Astrocyte of the hippocampus (primary cell): ENCODE measurements around the gene UCN.
A peak's percentile ranks its signal among the peaks of the same experiment; 100 is the strongest.
"Not testable (repeated sequence)": the region's sequence is repeated elsewhere in the genome, so short reads cannot be mapped to it uniquely, and the experiment has no call there.

Source experiments
- DNase-seq: peaks from one replicate; pipeline ENCODE4 v3.0.0; 2011; ENCODE audit warnings: low read depth, low spot score

Gene UCN

DNA sequence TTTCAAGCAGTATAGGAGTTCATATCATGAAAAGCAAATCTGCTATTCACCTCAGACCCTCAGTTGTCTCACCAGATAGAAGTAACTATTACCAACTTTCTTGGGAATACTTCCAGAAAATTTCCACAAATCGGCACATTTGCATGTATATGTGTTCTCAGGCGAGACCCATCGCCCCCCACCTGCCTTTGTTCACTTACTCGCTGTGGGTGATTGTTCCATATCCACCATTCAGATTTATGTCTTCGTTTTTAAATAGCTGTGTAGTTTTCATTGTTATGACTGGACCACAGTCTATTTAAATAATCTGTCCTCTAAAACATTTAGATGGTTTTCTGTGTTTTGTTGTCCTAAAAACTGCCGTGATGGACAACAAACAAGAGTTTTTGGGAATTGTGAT lies 22.8 kb downstream of the UCN start:
- DNase-seq, result no peak

DNA sequence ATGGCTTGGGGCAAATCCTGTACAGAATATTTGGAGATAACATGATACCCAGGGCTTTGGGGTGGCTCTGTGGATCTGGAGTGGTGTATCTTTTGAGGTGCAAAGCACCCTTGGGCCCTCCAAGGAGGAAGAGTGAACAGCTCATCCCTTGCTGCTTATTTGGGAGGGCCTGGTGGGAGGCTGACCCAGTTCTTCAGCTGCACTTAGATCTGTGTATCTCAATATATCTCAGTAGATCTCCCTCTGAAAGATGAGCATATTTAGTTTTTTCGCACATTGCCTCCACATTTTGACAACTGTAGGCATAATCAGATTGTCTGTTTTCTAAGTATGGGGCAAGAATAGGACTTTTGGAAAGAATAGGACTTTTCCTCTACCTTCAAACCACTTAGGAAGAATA lies 23.2 kb downstream of the UCN start:
- no peak for DNase-seq

GRCh38 chr2:27282892-27283291 lies 25.4 kb downstream of the UCN start:
- DNase-seq, result peak; percentile 59

DNA sequence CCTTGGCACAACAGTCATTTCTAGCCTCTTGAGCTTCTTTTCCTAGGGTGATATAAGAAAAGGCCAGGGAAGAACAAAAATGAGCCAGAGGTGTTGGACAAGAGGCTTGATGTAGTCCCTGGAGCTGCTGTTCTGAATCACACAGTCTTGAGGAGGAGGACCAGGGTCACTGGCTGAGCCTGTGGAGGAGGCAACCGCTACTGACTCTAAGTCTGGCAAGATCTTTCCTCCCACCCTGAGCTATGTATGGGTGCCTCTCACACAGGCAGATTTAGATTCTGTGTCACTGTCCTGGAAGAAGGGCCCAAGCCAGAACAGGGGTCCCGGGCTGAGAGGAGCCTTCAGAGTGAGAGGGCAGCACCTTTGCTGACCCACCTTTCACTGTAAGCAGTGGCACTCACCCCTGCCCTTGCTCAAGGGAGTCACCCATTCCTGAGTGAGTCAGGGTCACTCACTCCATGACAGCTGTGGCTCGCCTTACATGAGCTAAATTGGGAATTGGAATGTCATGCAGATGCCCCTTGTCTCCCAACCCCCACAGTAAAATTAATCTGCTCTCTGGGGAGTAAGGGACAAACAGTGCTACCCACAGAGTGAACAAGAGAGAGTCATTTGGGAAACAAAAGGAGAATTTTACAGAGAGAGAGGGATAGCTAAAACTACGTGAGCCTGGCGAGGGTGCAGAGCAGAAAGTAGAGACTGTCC lies 26.2 kb downstream of the UCN start, which contains the start of gene TRIM54:
Gene TRIM54, plus strand, starts transcription at position 575 of the 705 bp plus-strand sequence. CDS start 303 bp downstream, outside the sequence.
- DNase-seq, result no peak

DNA sequence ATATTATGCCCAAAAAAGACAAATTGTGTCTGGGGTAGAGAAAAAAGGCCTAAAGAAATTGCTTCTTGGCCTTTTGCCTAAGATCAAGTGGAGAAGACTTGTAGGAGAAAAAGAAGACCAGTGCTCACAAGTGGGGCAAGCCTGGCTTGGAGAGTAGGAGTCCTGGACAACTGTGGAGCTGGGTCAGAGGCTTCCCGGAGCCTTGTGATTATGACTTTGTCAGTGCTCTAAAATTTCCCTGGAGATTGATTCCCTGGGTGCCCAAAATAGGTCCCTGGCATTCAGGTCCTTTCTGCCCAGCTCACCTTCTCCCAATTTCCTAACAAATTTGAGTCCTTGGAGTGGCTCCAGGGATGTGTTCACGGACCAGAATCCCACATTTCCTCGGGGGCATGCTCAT lies 26.8 kb downstream of the UCN start:
- no peak for DNase-seq

DNA sequence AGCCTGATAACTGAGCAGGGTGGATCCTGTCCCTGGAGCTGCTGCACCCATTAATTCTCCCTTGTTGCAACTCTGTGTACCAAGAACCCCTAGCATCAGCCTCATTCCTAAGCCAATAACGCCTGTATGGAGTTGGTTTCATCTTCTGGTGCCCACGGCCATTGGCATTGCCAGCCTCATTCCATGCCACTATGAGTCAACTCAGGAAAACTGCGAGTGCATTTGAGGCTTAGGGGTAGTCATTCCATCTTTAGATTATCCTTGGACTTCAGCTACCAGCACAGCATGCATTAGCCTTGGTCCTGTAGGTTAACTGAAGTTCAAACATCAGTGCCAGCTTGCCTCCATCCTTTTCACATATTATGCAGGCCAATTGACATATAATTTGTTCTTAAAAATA lies 27.4 kb downstream of the UCN start:
- no peak for DNase-seq

- no peak for DNase-seq
These were observed 30.2 kb downstream of the UCN start for GRCh38 chr2:27278010-27278409.

DNA sequence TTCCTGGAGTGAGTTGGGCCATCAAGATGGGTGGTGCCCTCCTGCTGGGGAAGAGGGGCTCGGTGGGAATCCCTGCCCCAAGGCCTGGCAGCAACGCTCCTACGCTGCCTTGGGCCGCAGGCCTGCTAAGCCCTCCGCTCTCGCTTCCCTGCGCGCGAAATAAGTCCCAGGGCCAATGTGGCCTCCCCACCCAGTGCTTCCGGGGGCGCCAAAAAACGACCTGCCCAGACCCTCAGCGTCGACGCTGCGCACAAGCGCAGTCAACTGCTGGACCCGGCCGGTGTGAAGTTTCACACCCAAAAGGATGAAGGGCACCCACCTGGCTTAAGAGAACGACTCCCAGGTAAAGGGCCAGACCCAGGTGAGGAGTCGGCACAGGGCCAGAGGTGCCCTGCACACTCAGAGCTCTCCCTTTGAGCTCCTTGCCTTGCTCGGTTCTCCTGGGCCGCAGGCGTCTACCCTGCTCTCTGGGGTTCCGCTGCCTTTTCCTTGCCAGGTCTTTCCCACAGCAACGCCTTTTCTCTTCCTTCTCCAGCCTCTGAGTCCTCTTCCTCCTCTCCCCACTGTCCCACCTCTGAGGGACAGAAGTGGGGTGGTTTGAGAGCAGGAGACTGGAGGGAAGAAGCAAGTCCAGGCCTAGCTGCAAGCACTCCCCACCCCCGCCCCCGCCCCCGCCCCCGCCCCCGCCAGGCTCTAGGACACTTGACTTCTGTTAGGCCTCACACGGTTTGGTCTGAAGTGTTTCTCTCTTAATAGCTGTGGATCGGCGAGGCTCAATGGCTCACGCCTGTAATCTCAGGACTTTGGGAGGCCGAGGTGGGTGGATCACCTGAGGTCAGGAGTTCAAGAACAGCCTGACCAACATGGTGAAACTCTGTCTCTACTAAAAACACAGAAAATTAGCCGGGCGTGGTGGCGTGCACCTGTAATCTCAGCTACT lies 32.8 kb downstream of the UCN start, which contains the start of gene DNAJC5G:
Gene DNAJC5G, plus strand, starts transcription at position 223 of the 940 bp plus-strand sequence. CDS start 1,296 bp downstream, outside the sequence.
- DNase-seq, result no peak

DNA sequence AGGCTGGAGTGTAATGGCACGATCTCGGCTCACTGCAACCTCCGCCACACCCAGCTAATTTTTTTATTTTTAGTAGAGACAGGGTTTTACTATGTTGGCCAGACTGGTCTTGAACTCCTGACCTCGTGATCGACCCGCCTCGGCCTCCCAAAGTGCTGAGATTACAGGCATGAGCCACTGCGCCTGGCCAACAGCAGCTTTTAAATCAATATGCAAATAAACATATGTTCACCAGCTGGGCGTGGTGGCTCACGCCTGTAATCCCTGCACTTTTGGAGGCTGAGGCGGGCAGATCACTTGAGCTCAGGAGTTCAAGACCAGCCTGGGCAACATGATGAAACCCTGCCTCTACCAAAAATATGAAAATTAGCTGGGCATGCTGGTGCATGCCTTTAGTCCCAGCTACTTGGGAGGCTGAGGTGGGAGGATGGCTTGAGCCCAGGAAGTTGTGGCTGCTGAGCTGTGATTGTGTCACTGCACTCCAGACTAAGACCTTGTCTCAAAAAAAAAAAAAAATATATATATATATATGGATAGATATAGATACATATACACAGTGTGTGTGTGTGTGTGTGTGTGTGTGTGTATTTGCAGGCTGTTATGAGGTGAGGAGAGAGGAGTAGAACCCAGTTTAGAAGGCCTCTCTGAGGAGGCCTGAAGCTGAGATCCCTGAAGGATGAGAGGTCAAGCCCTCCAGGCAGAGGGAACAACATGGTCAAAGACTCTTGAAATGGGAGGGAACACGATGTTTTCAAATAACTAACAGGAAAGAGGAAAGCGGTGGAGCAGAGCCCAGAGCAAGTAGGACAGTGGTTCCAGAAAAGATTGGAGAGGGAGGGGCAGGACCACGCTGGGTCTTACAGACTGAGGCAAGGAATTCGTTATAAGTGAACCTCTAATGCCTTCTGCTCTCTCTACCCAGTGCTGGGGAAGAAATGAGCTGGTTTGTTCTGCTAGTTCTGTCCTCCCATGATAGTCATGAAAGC lies 35.4 kb downstream of the UCN start:
- not testable (repeated sequence) for DNase-seq

DNA sequence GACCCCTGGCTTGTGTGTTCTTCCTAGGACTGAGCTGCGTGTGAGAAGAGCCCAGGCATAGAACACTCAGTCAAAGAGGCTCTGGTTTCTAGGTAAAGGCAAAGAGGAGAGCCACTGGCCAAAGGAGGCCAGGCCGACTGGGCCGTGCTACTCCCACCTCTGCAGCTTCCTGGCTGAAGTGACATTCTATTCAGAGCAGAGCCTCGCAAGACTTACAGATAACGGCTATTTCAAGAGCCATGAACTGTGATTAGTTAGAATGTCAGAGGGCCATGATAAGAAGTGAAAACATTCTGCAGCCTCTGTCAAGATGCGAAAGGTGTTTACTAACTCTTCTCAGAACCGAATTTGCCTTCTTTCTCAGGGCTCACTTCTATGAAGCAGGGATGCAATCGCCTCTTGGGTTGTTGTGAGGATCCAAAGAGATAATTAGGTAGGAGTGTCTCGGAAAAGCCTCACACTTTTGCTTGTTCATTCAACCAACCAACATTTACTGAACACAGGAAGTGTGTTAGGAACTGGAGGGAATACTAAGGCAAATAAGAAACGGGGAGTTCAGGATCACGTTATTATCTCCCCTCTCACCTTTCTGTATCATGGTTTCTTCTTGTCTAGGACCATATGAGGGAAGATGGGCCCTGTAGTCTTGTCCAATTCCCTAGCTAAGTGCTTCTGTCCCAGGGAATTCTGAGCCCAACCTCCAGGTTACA lies 36.5 kb downstream of the UCN start:
- no peak for DNase-seq

- no peak for DNase-seq
These were observed 37.6 kb downstream of the UCN start for GRCh38 chr2:27270670-27271069.

DNA sequence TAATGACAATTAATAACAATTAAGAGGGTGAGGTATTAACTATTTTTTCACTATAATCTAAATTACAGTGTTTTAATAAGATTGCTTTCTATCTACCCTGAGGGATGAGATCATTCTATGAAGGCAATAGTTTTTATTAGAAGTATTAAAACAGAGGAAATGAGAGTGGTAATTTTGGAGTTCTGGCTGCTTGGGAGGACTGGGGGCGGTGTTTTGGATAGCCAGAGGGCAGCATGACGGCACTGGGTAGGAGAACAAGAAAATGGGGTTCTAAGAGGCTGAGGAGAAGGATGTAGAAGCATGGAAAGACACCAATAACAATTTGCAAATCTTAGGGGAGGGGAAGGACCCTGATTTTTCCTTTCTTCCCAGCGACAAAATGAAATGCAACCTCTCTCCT lies 38.1 kb downstream of the UCN start:
- DNase-seq, result no peak

DNA sequence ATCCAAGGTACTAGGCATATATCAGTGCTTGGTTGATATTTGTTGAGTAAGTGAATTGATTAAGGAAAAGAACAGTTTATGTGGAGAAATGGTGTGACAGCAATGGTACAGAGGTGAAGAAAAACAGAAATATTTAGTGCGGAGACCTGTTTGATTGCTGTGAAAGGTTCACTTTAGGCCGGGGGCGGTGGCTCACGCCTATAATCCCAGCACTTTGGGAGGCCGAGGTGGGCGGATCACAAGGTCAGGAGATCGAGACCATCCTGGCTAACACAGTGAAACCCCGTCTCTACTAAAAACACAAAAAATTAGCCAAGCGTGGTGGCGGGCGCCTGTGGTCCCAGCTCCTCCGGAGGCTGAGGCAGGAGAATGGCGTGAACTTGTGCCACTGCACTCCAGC lies 39.9 kb downstream of the UCN start:
- DNase-seq, result not testable (repeated sequence)

- no peak for DNase-seq
These were observed 42.7 kb downstream of the UCN start for GRCh38 chr2:27265536-27265870.

- peak; percentile 77 for DNase-seq
These were observed 43.3 kb downstream of the UCN start for GRCh38 chr2:27264753-27265535.

- DNase-seq, result no peak
These were observed 43.9 kb downstream of the UCN start for GRCh38 chr2:27264253-27264752.

DNA sequence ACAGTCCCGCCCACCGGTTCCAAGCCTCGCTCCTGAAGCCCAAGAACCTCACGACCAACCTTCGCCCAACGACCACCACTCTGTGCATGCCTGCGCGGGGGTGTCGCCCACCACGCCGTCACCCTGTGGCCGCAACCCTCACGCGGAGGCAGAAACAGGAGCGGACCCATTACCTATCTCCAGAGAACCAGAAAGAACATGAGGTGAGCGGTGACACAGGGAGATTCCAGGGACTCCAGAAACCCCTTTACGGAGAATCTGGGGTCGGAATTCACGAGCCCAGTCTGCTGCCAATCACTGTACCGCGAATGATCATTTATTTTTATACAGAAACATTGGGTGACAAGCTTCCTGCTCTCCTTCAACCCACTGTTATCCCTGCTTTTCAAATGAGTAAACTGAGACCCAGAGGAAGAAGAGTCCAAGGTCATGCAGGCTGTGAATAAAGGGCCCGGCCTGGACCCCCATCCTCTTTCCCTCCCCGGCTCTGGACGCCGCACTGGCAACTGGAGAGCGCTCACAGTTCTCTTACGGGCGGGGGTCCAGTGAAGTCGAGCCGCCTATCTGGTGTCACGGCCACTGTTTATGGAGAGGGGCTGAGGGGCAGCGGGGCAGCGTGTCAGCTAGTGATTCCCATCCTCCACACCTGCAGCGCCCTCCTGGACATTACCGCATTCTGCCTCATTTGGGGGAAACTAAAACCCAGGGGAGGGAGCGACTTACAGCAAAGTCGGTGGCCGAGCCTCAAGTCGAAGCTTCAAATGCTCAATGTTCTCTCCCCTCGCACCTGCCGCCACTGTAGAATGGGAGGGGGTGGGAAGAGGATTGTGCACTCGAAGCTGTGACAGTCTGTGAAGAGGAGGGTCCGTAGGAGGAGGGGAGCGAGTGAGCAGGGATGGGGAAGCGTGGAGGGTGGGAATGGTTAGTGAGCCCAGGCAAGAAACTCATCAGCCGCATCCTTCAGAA lies 44.7 kb downstream of the UCN start:
- DNase-seq, result no peak

- peak; percentile 38 for DNase-seq
These were observed 45.6 kb downstream of the UCN start, which contains the start of gene SLC30A3 for GRCh38 chr2:27262379-27263286. TSS of gene SLC30A3 (minus strand) at chr2:27263047. CDS start at chr2:27262906, 141 bp downstream.
